A673 (cell line): Measurements from ENCODE around the gene MCUB.

Experiments
- EZH2 ChIP-seq: fragments of 200-600 bp; sonication (generic); IDR thresholded peaks from 2 replicates; pipeline ENCODE4 v1.6.1; 2017; ENCODE audit warnings: borderline replicate concordance, low read depth, mild to moderate bottlenecking, mixed read lengths, antibody characterized with exemption, low read length; ENCODE audit not compliant: poor library complexity, severe bottlenecking
- TF ChIP-seq, protein P1 (sequence below): fragments of 300-800, 200-600 bp; sonication (generic); conservative IDR thresholded peaks from 2 replicates; pipeline ENCODE4 v1.5.1; 2017; ENCODE audit warnings: low read depth, mild to moderate bottlenecking, antibody characterized with exemption, low read length, moderate library complexity, mixed read lengths

DNA sequence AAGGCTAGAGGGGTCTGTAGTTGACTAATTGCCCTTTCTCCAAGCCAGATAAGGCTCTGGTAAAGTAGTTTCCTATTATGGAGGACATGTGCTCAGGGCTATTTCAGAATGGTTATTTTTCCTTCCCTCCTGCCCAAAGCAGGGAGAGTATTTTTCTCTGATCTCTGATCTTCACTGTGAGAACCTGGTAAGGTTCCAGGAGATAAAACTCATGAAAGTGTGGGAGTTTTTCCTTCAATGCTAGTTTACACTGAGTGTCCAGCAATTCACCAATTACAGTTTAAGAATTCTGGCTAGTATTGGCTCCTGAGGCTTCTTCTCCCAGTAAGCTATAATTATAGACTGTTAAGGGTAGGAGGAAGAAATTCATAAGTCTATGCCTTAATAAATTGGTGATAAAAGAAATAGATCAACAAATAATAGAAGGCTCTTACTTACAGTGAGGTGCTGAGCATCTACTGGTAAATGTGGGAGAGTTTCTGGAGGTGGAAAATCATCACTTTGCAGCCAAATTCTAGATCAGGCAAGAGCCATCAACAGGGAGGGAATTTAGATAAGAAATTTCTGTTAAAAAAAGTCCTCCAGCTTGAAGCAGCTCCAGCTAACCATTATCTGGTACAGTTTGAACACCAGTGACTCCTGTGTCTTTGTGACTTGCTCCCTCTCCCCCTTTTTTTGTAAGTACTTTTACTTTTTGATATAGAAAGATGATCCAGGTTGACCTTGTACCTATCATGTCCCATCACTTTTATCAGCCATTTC lies 112.3 kb downstream of the MCUB start:
- TF ChIP-seq, protein P1, sequence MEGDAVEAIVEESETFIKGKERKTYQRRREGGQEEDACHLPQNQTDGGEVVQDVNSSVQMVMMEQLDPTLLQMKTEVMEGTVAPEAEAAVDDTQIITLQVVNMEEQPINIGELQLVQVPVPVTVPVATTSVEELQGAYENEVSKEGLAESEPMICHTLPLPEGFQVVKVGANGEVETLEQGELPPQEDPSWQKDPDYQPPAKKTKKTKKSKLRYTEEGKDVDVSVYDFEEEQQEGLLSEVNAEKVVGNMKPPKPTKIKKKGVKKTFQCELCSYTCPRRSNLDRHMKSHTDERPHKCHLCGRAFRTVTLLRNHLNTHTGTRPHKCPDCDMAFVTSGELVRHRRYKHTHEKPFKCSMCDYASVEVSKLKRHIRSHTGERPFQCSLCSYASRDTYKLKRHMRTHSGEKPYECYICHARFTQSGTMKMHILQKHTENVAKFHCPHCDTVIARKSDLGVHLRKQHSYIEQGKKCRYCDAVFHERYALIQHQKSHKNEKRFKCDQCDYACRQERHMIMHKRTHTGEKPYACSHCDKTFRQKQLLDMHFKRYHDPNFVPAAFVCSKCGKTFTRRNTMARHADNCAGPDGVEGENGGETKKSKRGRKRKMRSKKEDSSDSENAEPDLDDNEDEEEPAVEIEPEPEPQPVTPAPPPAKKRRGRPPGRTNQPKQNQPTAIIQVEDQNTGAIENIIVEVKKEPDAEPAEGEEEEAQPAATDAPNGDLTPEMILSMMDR: no peak
- no peak for TF ChIP-seq EZH2
